CD8-positive, alpha-beta memory T cell (primary cell): ENCODE data around the gene ILK. TPM values are rescaled to one million over a fixed set of nuclear protein-coding genes. Genes with fewer than 3 reads are reported as not detected.

Source experiments
- CTCF ChIA-PET: fragments of 350-600 bp; sonication (Branson Sonifier 250); formaldehyde crosslinking; loops from one replicate; lab custom pipeline; 2021; ENCODE audit warnings: antibody characterized with exemption; lab: Charles Lee
- POLR2A ChIA-PET: fragments of 350-600 bp; sonication (Branson Sonifier 250); formaldehyde crosslinking; loops from one replicate; lab custom pipeline; 2021; ENCODE audit warnings: antibody characterized with exemption; lab: Charles Lee
- DNase-seq, 5 donors: peaks; one replicate each; pipeline versions ENCODE4 v3.0.0 to v3.0.0-alpha.2; 2020 to 2022; ENCODE audit warnings: mixed read lengths in 1 of 5
- H3K27ac ChIP-seq: one replicate; pipeline ENCODE4 v1.7.0; 2013; ENCODE audit warnings: low read depth, mild to moderate bottlenecking, low read length, moderate library complexity
- H3K27me3 ChIP-seq: 2 replicates; pipeline ENCODE4 v1.7.0; 2013; ENCODE audit warnings: low read length, mild to moderate bottlenecking; ENCODE audit not compliant: insufficient read depth, poor library complexity, severe bottlenecking
- H3K36me3 ChIP-seq: 2 replicates; pipeline ENCODE4 v1.7.0; 2013; ENCODE audit warnings: mild to moderate bottlenecking, low read length, moderate library complexity; ENCODE audit not compliant: insufficient read depth
- H3K4me1 ChIP-seq: 2 replicates; pipeline ENCODE4 v1.7.0; 2013; ENCODE audit warnings: mild to moderate bottlenecking, low read length, moderate library complexity; ENCODE audit not compliant: insufficient read depth
- H3K4me3 ChIP-seq: 2 replicates; pipeline ENCODE4 v1.7.0; 2013; ENCODE audit warnings: mild to moderate bottlenecking, low read length
- H3K9me3 ChIP-seq: 2 replicates; pipeline ENCODE4 v1.7.0; 2013; ENCODE audit warnings: mild to moderate bottlenecking, low read length
- H3K27ac Mint-ChIP-seq, 8 donors: one replicate each; pipeline ENCODE4 v1.8.0; 2020 to 2021; ENCODE audit warnings: mixed read lengths in 8 of 8, mild to moderate bottlenecking in 6 of 8, inconsistent platforms in 3 of 8, moderate library complexity in 3 of 8
- H3K27me3 Mint-ChIP-seq, 2 donors: one replicate each; pipeline ENCODE4 v1.8.0; 2020 to 2021; ENCODE audit warnings: mixed read lengths in 2 of 2, mild to moderate bottlenecking in 1 of 2, moderate library complexity in 1 of 2
- H3K36me3 Mint-ChIP-seq, 3 donors: one replicate each; pipeline ENCODE4 v1.8.0; 2020 to 2021; ENCODE audit warnings: mixed read lengths in 3 of 3, inconsistent platforms in 1 of 3, mild to moderate bottlenecking in 1 of 3
- H3K4me1 Mint-ChIP-seq, 3 donors: one replicate each; pipeline ENCODE4 v1.8.0; 2020 to 2021; ENCODE audit warnings: mixed read lengths in 3 of 3, inconsistent platforms in 1 of 3, mild to moderate bottlenecking in 1 of 3
- H3K4me3 Mint-ChIP-seq, 7 donors: one replicate each; pipeline ENCODE4 v1.8.0; 2020 to 2021; ENCODE audit warnings: mixed read lengths in 7 of 7, mild to moderate bottlenecking in 6 of 7, moderate library complexity in 4 of 7, inconsistent platforms in 2 of 7
- H3K9me3 Mint-ChIP-seq, 5 donors: one replicate each; pipeline ENCODE4 v1.8.0; 2020 to 2022; ENCODE audit warnings: mixed read lengths in 5 of 5, mild to moderate bottlenecking in 3 of 5, moderate library complexity in 2 of 5, inconsistent platforms in 1 of 5
- polyA plus RNA-seq: library from polyadenylated mRNA; unstranded; fragments of 300-500 nt; fragmentation: Illumina TruSeq; gene quantifications from one replicate; pipeline ENCODE4 v1.2.3, GENCODE V29; 2021
- total RNA-seq, 2 experiments: library from RNA; stranded (reverse); gene quantifications; one replicate each; pipeline ENCODE4 v1.2.3, GENCODE V29; 2021

The ILK gene
- total and polyA plus RNA-seq, 3 experiments from 2014 or later: 90.1 to 111 (median 92.6) TPM

DNA sequence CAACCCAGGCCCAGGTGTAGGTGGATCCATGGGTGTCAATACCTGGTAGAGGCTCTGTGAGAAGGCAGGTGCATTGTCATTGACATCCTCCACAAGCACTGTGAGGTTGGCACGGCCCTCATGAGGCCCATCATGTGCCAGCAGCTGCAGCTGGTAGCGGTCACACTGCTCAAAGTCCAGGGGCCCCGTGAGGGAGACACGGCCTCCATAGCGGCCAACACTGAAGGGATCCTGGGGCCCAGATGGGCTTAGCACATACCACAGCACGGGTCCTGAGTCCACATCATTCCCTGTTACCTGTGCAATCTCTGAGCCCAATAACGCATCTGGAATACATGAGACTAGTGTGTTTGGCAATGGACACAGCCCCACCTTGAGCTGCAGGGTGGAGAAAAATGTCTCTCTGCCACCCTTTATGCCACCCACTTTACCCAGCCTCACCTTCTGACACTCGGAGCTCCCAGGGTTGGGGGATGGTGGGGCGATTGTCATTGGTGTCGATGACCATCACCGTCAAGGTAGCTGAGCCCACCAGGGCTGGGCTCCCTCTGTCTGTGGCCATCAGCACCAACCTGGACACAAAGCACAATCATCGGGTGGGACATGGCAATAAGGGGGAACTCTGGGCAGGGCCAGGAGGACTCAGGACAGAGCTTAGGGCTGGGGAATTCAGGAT is 21.7 kb downstream of the ILK start:
- Mint-ChIP-seq H3K27me3 (peaks cover 0 to 1% of the 10 kb centered on the region in 2 donors), H3K27ac (no peak overlapping the region), H3K9me3 (no peaks in the 10 kb centered on the region), H3K4me3 (no peak overlapping the region), H3K4me1 (peaks cover 11 to 22% (median 22%) of the 10 kb centered on the region in 3 donors), H3K36me3 (peaks cover 0 to 16% (median 0%) of the 10 kb centered on the region in 3 donors)
- H3K4me3 ChIP-seq: no peak overlapping the region
- no peaks in the 10 kb centered on the region for H3K27me3 ChIP-seq
- H3K27ac ChIP-seq: no peak overlapping the region
- DNase-seq: peak in 1 of 5 donors; percentile 29
- ChIA-PET POLR2A (no interaction called here), CTCF (interaction anchor here (0.8 to 1.0 kb wide), 2 partner anchors 21 to 22 kb away, joined by 3 read pairs; partner anchors contain the start of gene ILK)
- H3K4me1 ChIP-seq: peaks cover 12% of the 10 kb centered on the region
- H3K36me3 ChIP-seq: no peaks in the 10 kb centered on the region
- H3K9me3 ChIP-seq: no peaks in the 10 kb centered on the region

GRCh38 chr11:6625832-6626420 is 22.4 kb downstream of the ILK start:
- ChIA-PET POLR2A (interaction anchor here (1.5 kb wide), 1 partner anchor 13 kb away, joined by 6 read pairs; the partner anchor contains the start of gene TAF10), CTCF (interaction anchor here (0.8 kb wide), 1 partner anchor 21 kb away, joined by 3 read pairs; no protein-coding TSS in a partner anchor)
- no peaks in the 10 kb centered on the region for H3K36me3 ChIP-seq
- peak in 1 of 5 donors; percentile 26 for DNase-seq
- Mint-ChIP-seq H3K4me3 (no peak overlapping the region), H3K4me1 (peaks cover 11 to 22% (median 22%) of the 10 kb centered on the region in 3 donors), H3K9me3 (no peaks in the 10 kb centered on the region), H3K36me3 (peaks cover 0 to 16% (median 0%) of the 10 kb centered on the region in 3 donors), H3K27ac (no peak overlapping the region), H3K27me3 (peaks cover 0 to 1% of the 10 kb centered on the region in 2 donors)
- no peaks in the 10 kb centered on the region for H3K9me3 ChIP-seq
- H3K27me3 ChIP-seq: no peaks in the 10 kb centered on the region
- no peak overlapping the region for H3K27ac ChIP-seq
- no peak overlapping the region for H3K4me3 ChIP-seq
- H3K4me1 ChIP-seq: peaks cover 12% of the 10 kb centered on the region

DNA sequence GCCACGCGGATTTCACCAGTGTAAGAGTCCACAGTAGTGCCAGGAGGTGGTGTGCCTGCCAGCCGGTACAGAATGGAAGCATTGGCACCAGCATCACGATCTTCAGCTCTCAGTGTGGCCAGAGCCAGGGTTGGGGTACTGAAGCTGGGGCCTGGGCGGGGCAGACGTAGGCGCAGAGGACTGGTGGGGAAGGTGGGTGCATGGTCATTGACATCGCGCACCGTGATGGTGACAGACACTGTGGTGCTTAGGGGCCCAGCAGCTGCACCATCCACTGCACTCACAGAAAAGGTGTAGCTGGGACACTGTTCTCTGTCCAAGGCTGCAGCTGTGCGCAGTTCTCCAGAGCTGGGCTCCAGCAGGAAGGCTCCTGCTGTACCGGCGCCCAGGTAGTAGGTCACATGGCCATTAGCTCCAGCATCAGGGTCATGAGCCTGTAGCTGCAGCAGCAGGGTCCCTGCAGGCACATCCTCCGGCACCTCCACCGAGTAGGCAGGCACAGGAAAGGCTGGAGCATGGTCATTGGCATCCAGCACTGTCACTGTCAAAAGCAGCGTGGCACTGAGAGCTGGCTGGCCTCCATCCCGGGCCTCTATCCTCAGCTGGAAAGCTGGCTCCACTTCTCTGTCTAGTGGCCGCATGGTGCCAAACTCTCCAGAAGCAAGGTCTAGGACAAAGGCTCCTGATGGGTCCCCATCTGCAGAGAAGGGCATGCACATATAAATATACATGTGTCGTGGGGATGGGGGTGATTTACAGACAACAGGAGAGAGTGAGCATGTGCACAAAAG is 23.6 kb downstream of the ILK start:
- POLR2A ChIA-PET: interaction anchor here (0.5 to 1.5 kb wide), 2 partner anchors 15 to 19 kb away, joined by 5 to 6 read pairs; partner anchors contain the start of gene TAF10
- no peaks in the 10 kb centered on the region for H3K9me3 Mint-ChIP-seq
- CTCF ChIA-PET: interaction anchor here (1.0 to 1.6 kb wide), 5 partner anchors 8 to 56 kb away, joined by 3 to 5 read pairs (median 3); partner anchors contain the start of genes MRPL17, TAF10 and TPP1
- Histone ChIP-seq H3K36me3 (no peaks in the 10 kb centered on the region), H3K27ac (no peak overlapping the region), H3K27me3 (no peaks in the 10 kb centered on the region), H3K4me1 (peaks cover 12% of the 10 kb centered on the region), H3K9me3 (no peaks in the 10 kb centered on the region), H3K4me3 (no peak overlapping the region)
- no peak for DNase-seq
- H3K36me3 Mint-ChIP-seq: peaks cover 0 to 24% (median 0%) of the 10 kb centered on the region in 3 donors
- peak overlapping the region; percentile 2 to 89 (median 74) for H3K27ac Mint-ChIP-seq
- peak overlapping the region; percentile 11 to 81 (median 57) for H3K4me3 Mint-ChIP-seq
- no peaks in the 10 kb centered on the region for H3K27me3 Mint-ChIP-seq
- H3K4me1 Mint-ChIP-seq: peaks cover 11 to 22% (median 22%) of the 10 kb centered on the region in 3 donors

DNA sequence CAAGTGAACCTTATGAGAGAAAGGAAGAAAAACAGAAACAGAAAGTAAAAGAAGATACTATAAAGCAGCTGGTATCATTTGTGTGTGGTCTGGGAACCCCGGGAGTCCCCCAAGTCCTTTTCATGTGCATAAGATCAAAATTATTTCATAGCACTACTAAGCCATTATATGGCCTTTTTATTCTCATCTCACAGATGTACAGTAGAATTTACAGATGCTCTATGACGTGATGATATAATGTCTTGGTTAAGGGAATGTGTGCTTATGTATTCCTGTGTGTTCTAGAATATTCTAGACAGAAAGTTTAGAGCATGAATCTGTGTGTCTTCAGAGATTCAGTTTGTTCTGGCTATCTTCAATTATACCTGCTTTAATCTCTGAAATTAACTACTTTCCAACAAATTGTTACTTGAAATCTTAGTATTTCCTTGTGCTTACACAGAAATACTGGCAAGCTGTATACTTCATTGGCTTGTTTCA is 24.2 kb downstream of the ILK start:
- Mint-ChIP-seq H3K27me3 (no peaks in the 10 kb centered on the region), H3K36me3 (peaks cover 0 to 28% (median 0%) of the 10 kb centered on the region in 3 donors), H3K9me3 (no peaks in the 10 kb centered on the region), H3K27ac (peak overlapping the region; percentile 2 to 89 (median 69)), H3K4me3 (peak overlapping the region; percentile 11 to 81 (median 57)), H3K4me1 (peaks cover 11 to 22% (median 22%) of the 10 kb centered on the region in 3 donors)
- peak in 2 of 5 donors; percentile 28 to 38 for DNase-seq
- H3K27ac ChIP-seq: no peak overlapping the region
- CTCF ChIA-PET: interaction anchor here (0.9 to 1.6 kb wide), 6 partner anchors 9 to 248 kb away, joined by 3 to 5 read pairs (median 3); partner anchors contain the start of genes MRPL17, TAF10 and TPP1
- H3K4me3 ChIP-seq: no peak overlapping the region
- no peaks in the 10 kb centered on the region for H3K9me3 ChIP-seq
- H3K36me3 ChIP-seq: no peaks in the 10 kb centered on the region
- POLR2A ChIA-PET: interaction anchor here (1.4 to 1.5 kb wide), 2 partner anchors 15 to 56 kb away, joined by 4 to 6 read pairs; partner anchors contain the start of gene TAF10
- H3K4me1 ChIP-seq: peaks cover 12% of the 10 kb centered on the region
- H3K27me3 ChIP-seq: no peaks in the 10 kb centered on the region

- peaks cover 0 to 2% of the 10 kb centered on the region in 2 donors for H3K27me3 Mint-ChIP-seq
These were observed 25.0 kb downstream of the ILK start for GRCh38 chr11:6628526-6628925.

GRCh38 chr11:6629573-6629891 is 26.0 kb downstream of the ILK start:
- H3K27ac ChIP-seq: no peak overlapping the region
- Mint-ChIP-seq H3K27ac (no peak overlapping the region), H3K9me3 (no peaks in the 10 kb centered on the region), H3K4me3 (peak overlapping the region in 1 of 7 donors; percentile 23), H3K36me3 (peaks cover 0 to 29% (median 0%) of the 10 kb centered on the region in 3 donors), H3K27me3 (peaks cover 0 to 2% of the 10 kb centered on the region in 2 donors), H3K4me1 (peaks cover 11 to 22% (median 22%) of the 10 kb centered on the region in 3 donors)
- no peak overlapping the region for H3K4me3 ChIP-seq
- H3K4me1 ChIP-seq: peaks cover 12% of the 10 kb centered on the region
- H3K9me3 ChIP-seq: no peaks in the 10 kb centered on the region
- DNase-seq: no peak
- CTCF ChIA-PET: no interaction called here
- no peaks in the 10 kb centered on the region for H3K36me3 ChIP-seq
- H3K27me3 ChIP-seq: no peaks in the 10 kb centered on the region
- POLR2A ChIA-PET: no interaction called here

More at GRCh38 chr11:6628526-6628925, 25.0 kb downstream of the ILK start:
- DNase-seq: no peak
- H3K9me3 Mint-ChIP-seq: no peaks in the 10 kb centered on the region
- ChIA-PET POLR2A (interaction anchor here (1.4 kb wide), 1 partner anchor 55 kb away, joined by 4 read pairs; no protein-coding TSS in a partner anchor), CTCF (interaction anchor here (0.9 kb wide), 1 partner anchor 249 kb away, joined by 3 read pairs; no protein-coding TSS in a partner anchor)
- peaks cover 0 to 33% (median 0%) of the 10 kb centered on the region in 3 donors for H3K36me3 Mint-ChIP-seq
- Histone ChIP-seq H3K36me3 (no peaks in the 10 kb centered on the region), H3K4me3 (no peak overlapping the region), H3K27me3 (no peaks in the 10 kb centered on the region), H3K4me1 (peaks cover 12% of the 10 kb centered on the region), H3K27ac (no peak overlapping the region), H3K9me3 (no peaks in the 10 kb centered on the region)
- H3K27ac Mint-ChIP-seq: peak overlapping the region in 1 of 8 donors; percentile 17
- H3K4me1 Mint-ChIP-seq: peaks cover 11 to 22% (median 22%) of the 10 kb centered on the region in 3 donors
- no peak overlapping the region for H3K4me3 Mint-ChIP-seq

GRCh38 chr11:6629892-6630631 is 26.5 kb downstream of the ILK start:
- Mint-ChIP-seq H3K27me3 (peaks cover 0 to 2% of the 10 kb centered on the region in 2 donors), H3K36me3 (peaks cover 0 to 28% (median 0%) of the 10 kb centered on the region in 3 donors), H3K27ac (peak overlapping the region in 1 of 8 donors; percentile 85), H3K4me1 (peaks cover 11 to 22% (median 22%) of the 10 kb centered on the region in 3 donors), H3K9me3 (no peaks in the 10 kb centered on the region), H3K4me3 (no peak overlapping the region)
- DNase-seq: no peak
- H3K4me3 ChIP-seq: no peak overlapping the region
- H3K4me1 ChIP-seq: peaks cover 12% of the 10 kb centered on the region
- no peaks in the 10 kb centered on the region for H3K9me3 ChIP-seq
- POLR2A ChIA-PET: no interaction called here
- H3K27me3 ChIP-seq: no peaks in the 10 kb centered on the region
- CTCF ChIA-PET: interaction anchor here (0.9 to 2.1 kb wide), 2 partner anchors 9 to 11 kb away, joined by 3 to 6 read pairs; partner anchors contain the start of gene TPP1
- H3K36me3 ChIP-seq: no peaks in the 10 kb centered on the region
- no peak overlapping the region for H3K27ac ChIP-seq
